Measurements from ENCODE around the gene RBM39.
"Not testable (repeated sequence)": the region's sequence is repeated elsewhere in the genome, so short reads cannot be mapped to it uniquely, and the experiment has no call there.

The RBM39 gene

DNA sequence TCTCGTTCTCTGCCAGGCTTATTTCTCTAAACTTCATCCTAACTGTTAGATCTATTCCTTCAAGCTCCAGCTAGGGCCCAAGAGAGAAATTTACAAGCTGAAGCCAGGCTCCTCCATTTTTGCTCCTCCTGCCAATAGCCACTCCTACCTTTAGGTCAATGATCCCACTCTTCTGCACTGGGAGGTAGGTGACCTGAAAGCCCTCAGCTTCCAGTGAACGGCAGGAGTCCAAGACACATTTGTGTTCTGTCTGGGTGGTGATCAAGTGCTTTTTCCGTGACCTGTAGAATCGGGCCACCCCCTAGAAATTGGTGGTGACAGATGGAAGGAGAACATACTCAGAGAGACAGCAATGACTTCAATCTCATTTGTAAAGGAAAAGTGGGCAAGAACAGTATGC, 51.8 kb downstream of the RBM39 start:
- no peak overlapping the region for H2AFZ ChIP-seq (ENCODE audit: low read length)
- H3K4me1 ChIP-seq (ENCODE audit: insufficient read depth, low read length, severe bottlenecking): no peaks in the 10 kb centered on the region
- H3K4me3 ChIP-seq (ENCODE audit: low read depth, low read length, poor library complexity, severe bottlenecking): no peak overlapping the region
- no peaks in the 10 kb centered on the region for H3K79me2 ChIP-seq (ENCODE audit: insufficient read depth, low read length)
- H3K4me2 ChIP-seq (ENCODE audit: low read length): no peak overlapping the region
- H3F3A ChIP-seq (ENCODE audit: insufficient read depth, low read length): 0 out of 2 replicates have a peak, but pooled peaks cover 4% of the 10 kb centered on the region
- no peaks in the 10 kb centered on the region for H3K9me2 ChIP-seq (ENCODE audit: low read depth, low read length)
- H3K9ac ChIP-seq (ENCODE audit: low read length): no peak overlapping the region
- TF ChIP-seq, protein P1, sequence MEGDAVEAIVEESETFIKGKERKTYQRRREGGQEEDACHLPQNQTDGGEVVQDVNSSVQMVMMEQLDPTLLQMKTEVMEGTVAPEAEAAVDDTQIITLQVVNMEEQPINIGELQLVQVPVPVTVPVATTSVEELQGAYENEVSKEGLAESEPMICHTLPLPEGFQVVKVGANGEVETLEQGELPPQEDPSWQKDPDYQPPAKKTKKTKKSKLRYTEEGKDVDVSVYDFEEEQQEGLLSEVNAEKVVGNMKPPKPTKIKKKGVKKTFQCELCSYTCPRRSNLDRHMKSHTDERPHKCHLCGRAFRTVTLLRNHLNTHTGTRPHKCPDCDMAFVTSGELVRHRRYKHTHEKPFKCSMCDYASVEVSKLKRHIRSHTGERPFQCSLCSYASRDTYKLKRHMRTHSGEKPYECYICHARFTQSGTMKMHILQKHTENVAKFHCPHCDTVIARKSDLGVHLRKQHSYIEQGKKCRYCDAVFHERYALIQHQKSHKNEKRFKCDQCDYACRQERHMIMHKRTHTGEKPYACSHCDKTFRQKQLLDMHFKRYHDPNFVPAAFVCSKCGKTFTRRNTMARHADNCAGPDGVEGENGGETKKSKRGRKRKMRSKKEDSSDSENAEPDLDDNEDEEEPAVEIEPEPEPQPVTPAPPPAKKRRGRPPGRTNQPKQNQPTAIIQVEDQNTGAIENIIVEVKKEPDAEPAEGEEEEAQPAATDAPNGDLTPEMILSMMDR (IDR thresholded peaks at IDR 0.05; ENCODE audit: low read length): no peak
- no peak for TF ChIP-seq EZH2 (IDR thresholded peaks at IDR 0.05; ENCODE audit: borderline replicate concordance, low read length)
- H3K27ac ChIP-seq (ENCODE audit: low read depth, low read length, poor library complexity, severe bottlenecking): no peak overlapping the region
- H3K36me3 ChIP-seq (ENCODE audit: insufficient read depth, low read length): peaks cover 41% of the 10 kb centered on the region
- H3K27me3 ChIP-seq (ENCODE audit: insufficient read depth, low read length): no peaks in the 10 kb centered on the region
- no peaks in the 10 kb centered on the region for H3K9me3 ChIP-seq (ENCODE audit: low read length)
- no peaks in the 10 kb centered on the region for H4K20me1 ChIP-seq (ENCODE audit: insufficient read depth, low read length)

DNA sequence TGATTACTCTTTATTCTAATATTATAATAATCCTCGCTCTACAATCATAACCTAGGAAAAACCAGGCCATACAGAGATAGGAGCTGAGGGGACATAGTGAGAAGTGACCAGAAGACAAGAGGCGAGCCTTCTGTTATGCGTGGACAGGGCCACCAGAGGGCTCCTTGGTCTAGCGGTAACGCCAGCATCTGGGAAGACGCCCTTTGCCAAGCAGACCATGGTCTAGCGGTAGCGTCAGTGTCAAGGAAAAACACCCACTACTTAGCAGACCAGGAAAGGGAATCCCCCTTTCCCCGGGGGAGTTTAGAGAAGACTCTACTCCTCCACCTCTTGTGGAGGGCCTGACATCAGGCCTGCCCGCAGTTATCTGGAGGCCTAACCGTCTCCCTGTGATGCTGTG, 55.2 kb downstream of the RBM39 start:
- not testable (repeated sequence) for H3K4me3 ChIP-seq (ENCODE audit: low read depth, low read length, poor library complexity, severe bottlenecking); H3K27me3 ChIP-seq (ENCODE audit: insufficient read depth, low read length); H3K4me1 ChIP-seq (ENCODE audit: insufficient read depth, low read length, severe bottlenecking); H3K79me2 ChIP-seq (ENCODE audit: insufficient read depth, low read length); H3K9me2 ChIP-seq (ENCODE audit: low read depth, low read length); H3F3A ChIP-seq (ENCODE audit: insufficient read depth, low read length); H3K4me2 ChIP-seq (ENCODE audit: low read length); H3K9ac ChIP-seq (ENCODE audit: low read length); H4K20me1 ChIP-seq (ENCODE audit: insufficient read depth, low read length); H3K9me3 ChIP-seq (ENCODE audit: low read length); H3K27ac ChIP-seq (ENCODE audit: low read depth, low read length, poor library complexity, severe bottlenecking); H2AFZ ChIP-seq (ENCODE audit: low read length)
- TF ChIP-seq, protein P1 (IDR thresholded peaks at IDR 0.05; ENCODE audit: low read length): peak; percentile 11; the same call in 1 of the 2 replicates
- peaks cover 42% of the 10 kb centered on the region for H3K36me3 ChIP-seq (ENCODE audit: insufficient read depth, low read length)

DNA sequence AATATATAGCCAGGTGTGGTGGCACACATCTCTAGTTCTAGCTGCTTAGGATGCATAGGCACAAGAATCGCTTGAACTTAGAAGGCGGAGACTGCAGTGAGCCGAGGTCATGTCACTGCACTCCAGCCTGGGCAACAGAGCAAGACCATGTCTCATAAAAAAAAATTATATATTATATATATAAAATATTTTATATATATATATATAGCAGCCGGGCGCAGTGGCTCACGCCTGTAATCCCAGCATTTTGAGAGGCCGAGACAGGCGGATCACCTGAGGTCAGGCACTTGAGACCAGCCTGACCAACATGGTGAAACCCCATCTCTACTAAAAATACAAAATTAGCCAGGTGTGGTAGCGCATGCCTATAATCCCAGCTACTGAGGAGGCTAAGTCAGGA, 56.7 kb downstream of the RBM39 start:
- not testable (repeated sequence) for H2AFZ ChIP-seq (ENCODE audit: low read length); H3K4me1 ChIP-seq (ENCODE audit: insufficient read depth, low read length, severe bottlenecking); H3K9me2 ChIP-seq (ENCODE audit: low read depth, low read length); H3K27ac ChIP-seq (ENCODE audit: low read depth, low read length, poor library complexity, severe bottlenecking); H4K20me1 ChIP-seq (ENCODE audit: insufficient read depth, low read length); H3K27me3 ChIP-seq (ENCODE audit: insufficient read depth, low read length); H3F3A ChIP-seq (ENCODE audit: insufficient read depth, low read length); H3K79me2 ChIP-seq (ENCODE audit: insufficient read depth, low read length); H3K4me3 ChIP-seq (ENCODE audit: low read depth, low read length, poor library complexity, severe bottlenecking); H3K9ac ChIP-seq (ENCODE audit: low read length); H3K4me2 ChIP-seq (ENCODE audit: low read length); H3K9me3 ChIP-seq (ENCODE audit: low read length)
- H3K36me3 ChIP-seq (ENCODE audit: insufficient read depth, low read length): peaks cover 37% of the 10 kb centered on the region

DNA sequence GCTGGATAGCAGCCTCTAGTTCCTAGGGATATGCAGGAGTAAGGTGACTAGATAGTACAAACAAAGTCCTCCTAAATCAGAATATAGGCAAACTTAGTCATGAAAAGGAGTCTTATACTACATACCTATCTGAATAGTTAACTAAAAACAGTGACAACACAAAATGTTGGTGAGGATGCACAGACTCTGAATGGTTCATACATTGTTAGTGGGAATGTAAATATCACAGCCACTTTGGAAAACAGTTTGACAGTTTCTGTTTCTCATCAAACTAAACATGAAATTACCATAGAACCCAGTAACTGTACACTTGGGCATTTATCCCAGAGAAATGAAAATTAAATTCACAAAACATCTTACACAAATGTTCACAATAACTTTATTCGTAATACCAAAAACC, 60.1 kb downstream of the RBM39 start:
- no peak overlapping the region for H3K9ac ChIP-seq (ENCODE audit: low read length)
- H3K27ac ChIP-seq (ENCODE audit: low read depth, low read length, poor library complexity, severe bottlenecking): no peak overlapping the region
- no peaks in the 10 kb centered on the region for H3K79me2 ChIP-seq (ENCODE audit: insufficient read depth, low read length)
- H3K36me3 ChIP-seq (ENCODE audit: insufficient read depth, low read length): peaks cover 15% of the 10 kb centered on the region
- no peaks in the 10 kb centered on the region for H3K9me2 ChIP-seq (ENCODE audit: low read depth, low read length)
- H3F3A ChIP-seq (ENCODE audit: insufficient read depth, low read length): no peaks in the 10 kb centered on the region
- no peaks in the 10 kb centered on the region for H3K27me3 ChIP-seq (ENCODE audit: insufficient read depth, low read length)
- no peaks in the 10 kb centered on the region for H4K20me1 ChIP-seq (ENCODE audit: insufficient read depth, low read length)
- peaks cover 12% of the 10 kb centered on the region for H3K4me1 ChIP-seq (ENCODE audit: insufficient read depth, low read length, severe bottlenecking)
- H3K4me3 ChIP-seq (ENCODE audit: low read depth, low read length, poor library complexity, severe bottlenecking): no peak overlapping the region
- no peak overlapping the region for H2AFZ ChIP-seq (ENCODE audit: low read length)
- H3K4me2 ChIP-seq (ENCODE audit: low read length): no peak overlapping the region
- no peaks in the 10 kb centered on the region for H3K9me3 ChIP-seq (ENCODE audit: low read length)
- TF ChIP-seq EZH2 (IDR thresholded peaks at IDR 0.05; ENCODE audit: borderline replicate concordance, low read length): no peak
- TF ChIP-seq, protein P1 (IDR thresholded peaks at IDR 0.05; ENCODE audit: low read length): no peak

Data from OCI-LY1 (cell line).